Central memory CD8-positive, alpha-beta T cell (primary cell): ENCODE measurements around the gene INPP5D.
A peak's percentile ranks its signal among the peaks of the same experiment; 100 is the strongest.

Experiments used
- ATAC-seq: fragments of 150-1000 bp; cut with Tn5 transposase; replicated peaks from 2 replicates; pipeline ENCODE4 v1.10.0; 2022; ENCODE audit warnings: mild to moderate bottlenecking, moderate FRiP score, moderate number of reproducible peaks; ENCODE audit not compliant: poor library complexity, severe bottlenecking; ENCODE audit errors: extremely low read depth
- DNase-seq, 2 donors: peaks; one replicate each; pipeline ENCODE4 v3.0.0; 2021; ENCODE audit warnings: low spot score in 2 of 2
- H3K27ac Mint-ChIP-seq: one replicate; pipeline ENCODE4 v1.8.0; 2022; ENCODE audit warnings: low read depth, mild to moderate bottlenecking, moderate library complexity, mixed read lengths
- H3K27me3 Mint-ChIP-seq: one replicate; pipeline ENCODE4 v1.8.0; 2022; ENCODE audit warnings: mixed read lengths
- H3K36me3 Mint-ChIP-seq: one replicate; pipeline ENCODE4 v1.8.0; 2022; ENCODE audit warnings: mild to moderate bottlenecking, moderate library complexity, mixed read lengths; ENCODE audit not compliant: insufficient read depth
- H3K4me1 Mint-ChIP-seq: one replicate; pipeline ENCODE4 v1.8.0; 2022; ENCODE audit warnings: mixed read lengths
- H3K4me3 Mint-ChIP-seq: one replicate; pipeline ENCODE4 v1.8.0; 2022; ENCODE audit warnings: mild to moderate bottlenecking, moderate library complexity, mixed read lengths
- H3K9me3 Mint-ChIP-seq: one replicate; pipeline ENCODE4 v1.8.0; 2022; ENCODE audit warnings: mixed read lengths

Gene INPP5D

GRCh38 chr2:233163486-233164103 is 103.5 kb downstream of the INPP5D start:
- Mint-ChIP-seq H3K27me3 (no peaks in the 10 kb centered on the region), H3K27ac (no peak overlapping the region), H3K4me1 (no peaks in the 10 kb centered on the region), H3K36me3 (peaks cover 47% of the 10 kb centered on the region), H3K9me3 (no peaks in the 10 kb centered on the region), H3K4me3 (no peak overlapping the region)
- ATAC-seq (no peak), DNase-seq (no peak)

- no peak for ATAC-seq
Measured at GRCh38 chr2:233164128-233164635, 104.0 kb downstream of the INPP5D start.

GRCh38 chr2:233164967-233165366 is 104.8 kb downstream of the INPP5D start:
- peaks cover 5% of the 10 kb centered on the region for H3K4me1 Mint-ChIP-seq
- H3K36me3 Mint-ChIP-seq = peaks cover 43% of the 10 kb centered on the region
- DNase-seq = no peak
- no peaks in the 10 kb centered on the region for H3K9me3 Mint-ChIP-seq
- no peaks in the 10 kb centered on the region for H3K27me3 Mint-ChIP-seq
- H3K4me3 Mint-ChIP-seq = no peak overlapping the region
- no peak for ATAC-seq
- H3K27ac Mint-ChIP-seq = no peak overlapping the region

More at GRCh38 chr2:233164128-233164635, 104.0 kb downstream of the INPP5D start:
- Mint-ChIP-seq H3K27me3 (no peaks in the 10 kb centered on the region), H3K27ac (no peak overlapping the region), H3K9me3 (no peaks in the 10 kb centered on the region), H3K36me3 (peaks cover 47% of the 10 kb centered on the region), H3K4me1 (peaks cover 4% of the 10 kb centered on the region), H3K4me3 (no peak overlapping the region)
- DNase-seq = no peak

GRCh38 chr2:233165543-233165894 is 105.4 kb downstream of the INPP5D start:
- H3K4me3 Mint-ChIP-seq = no peak overlapping the region
- no peaks in the 10 kb centered on the region for H3K9me3 Mint-ChIP-seq
- no peak for ATAC-seq
- no peak overlapping the region for H3K27ac Mint-ChIP-seq
- H3K4me1 Mint-ChIP-seq = peaks cover 5% of the 10 kb centered on the region
- DNase-seq = no peak
- peaks cover 44% of the 10 kb centered on the region for H3K36me3 Mint-ChIP-seq
- no peaks in the 10 kb centered on the region for H3K27me3 Mint-ChIP-seq

GRCh38 chr2:233165895-233166661 is 105.9 kb downstream of the INPP5D start:
- Mint-ChIP-seq H3K36me3 (peaks cover 44% of the 10 kb centered on the region), H3K27ac (no peak overlapping the region), H3K4me3 (no peak overlapping the region), H3K9me3 (no peaks in the 10 kb centered on the region), H3K27me3 (no peaks in the 10 kb centered on the region), H3K4me1 (peaks cover 5% of the 10 kb centered on the region)
- ATAC-seq (peak; percentile 55), DNase-seq (no peak)

- DNase-seq = no peak
- no peak for ATAC-seq
- Mint-ChIP-seq H3K27ac (no peak overlapping the region), H3K9me3 (no peaks in the 10 kb centered on the region), H3K36me3 (peaks cover 54% of the 10 kb centered on the region), H3K4me3 (no peak overlapping the region), H3K4me1 (peaks cover 11% of the 10 kb centered on the region), H3K27me3 (no peaks in the 10 kb centered on the region)
Measured at GRCh38 chr2:233168445-233168844, 108.3 kb downstream of the INPP5D start.

GRCh38 chr2:233168919-233169318 is 108.8 kb downstream of the INPP5D start:
- DNase-seq = no peak
- no peaks in the 10 kb centered on the region for H3K27me3 Mint-ChIP-seq
- peaks cover 11% of the 10 kb centered on the region for H3K4me1 Mint-ChIP-seq
- no peak for ATAC-seq
- H3K27ac Mint-ChIP-seq = peak overlapping the region; percentile 8
- H3K36me3 Mint-ChIP-seq = peaks cover 57% of the 10 kb centered on the region
- H3K4me3 Mint-ChIP-seq = no peak overlapping the region
- H3K9me3 Mint-ChIP-seq = no peaks in the 10 kb centered on the region

GRCh38 chr2:233171344-233171743 is 111.2 kb downstream of the INPP5D start:
- Mint-ChIP-seq H3K9me3 (no peaks in the 10 kb centered on the region), H3K4me1 (peaks cover 21% of the 10 kb centered on the region), H3K27me3 (no peaks in the 10 kb centered on the region), H3K4me3 (no peak overlapping the region), H3K36me3 (peaks cover 68% of the 10 kb centered on the region), H3K27ac (peak overlapping the region; percentile 12)
- no peak for DNase-seq
- no peak for ATAC-seq

GRCh38 chr2:233173115-233173514 is 113.0 kb downstream of the INPP5D start:
- Mint-ChIP-seq H3K27ac (no peak overlapping the region), H3K36me3 (peaks cover 72% of the 10 kb centered on the region), H3K4me1 (peaks cover 21% of the 10 kb centered on the region), H3K9me3 (no peaks in the 10 kb centered on the region), H3K27me3 (no peaks in the 10 kb centered on the region), H3K4me3 (no peak overlapping the region)
- ATAC-seq = no peak
- DNase-seq = no peak

GRCh38 chr2:233174137-233174536 is 114.0 kb downstream of the INPP5D start:
- no peak for ATAC-seq
- Mint-ChIP-seq H3K4me3 (no peak overlapping the region), H3K9me3 (no peaks in the 10 kb centered on the region), H3K4me1 (peaks cover 21% of the 10 kb centered on the region), H3K36me3 (peaks cover 76% of the 10 kb centered on the region), H3K27me3 (no peaks in the 10 kb centered on the region), H3K27ac (no peak overlapping the region)
- DNase-seq = no peak

GRCh38 chr2:233178994-233179847 is 119.1 kb downstream of the INPP5D start:
- DNase-seq = no peak
- no peak for ATAC-seq
- Mint-ChIP-seq H3K4me3 (no peak overlapping the region), H3K9me3 (no peaks in the 10 kb centered on the region), H3K36me3 (peaks cover 77% of the 10 kb centered on the region), H3K27ac (peak overlapping the region; percentile 71), H3K27me3 (no peaks in the 10 kb centered on the region), H3K4me1 (peaks cover 24% of the 10 kb centered on the region)

GRCh38 chr2:233179848-233180366 is 119.8 kb downstream of the INPP5D start:
- Mint-ChIP-seq H3K4me3 (no peak overlapping the region), H3K27me3 (no peaks in the 10 kb centered on the region), H3K36me3 (peaks cover 80% of the 10 kb centered on the region), H3K9me3 (no peaks in the 10 kb centered on the region), H3K4me1 (peaks cover 24% of the 10 kb centered on the region), H3K27ac (peak overlapping the region; percentile 86)
- ATAC-seq (no peak), DNase-seq (no peak)
